Measurements from ENCODE around the gene KASH5. TPM values are rescaled to one million over a fixed set of nuclear protein-coding genes. Genes with fewer than 3 reads are reported as not detected.
A peak's percentile ranks its signal among the peaks of the same experiment; 100 is the strongest.

KASH5 gene
- total and polyA plus RNA-seq, 2 of the 13 experiments (the other 11 are each of a cell fraction or from before 2014, with no cell fraction given), result not detected

DNA sequence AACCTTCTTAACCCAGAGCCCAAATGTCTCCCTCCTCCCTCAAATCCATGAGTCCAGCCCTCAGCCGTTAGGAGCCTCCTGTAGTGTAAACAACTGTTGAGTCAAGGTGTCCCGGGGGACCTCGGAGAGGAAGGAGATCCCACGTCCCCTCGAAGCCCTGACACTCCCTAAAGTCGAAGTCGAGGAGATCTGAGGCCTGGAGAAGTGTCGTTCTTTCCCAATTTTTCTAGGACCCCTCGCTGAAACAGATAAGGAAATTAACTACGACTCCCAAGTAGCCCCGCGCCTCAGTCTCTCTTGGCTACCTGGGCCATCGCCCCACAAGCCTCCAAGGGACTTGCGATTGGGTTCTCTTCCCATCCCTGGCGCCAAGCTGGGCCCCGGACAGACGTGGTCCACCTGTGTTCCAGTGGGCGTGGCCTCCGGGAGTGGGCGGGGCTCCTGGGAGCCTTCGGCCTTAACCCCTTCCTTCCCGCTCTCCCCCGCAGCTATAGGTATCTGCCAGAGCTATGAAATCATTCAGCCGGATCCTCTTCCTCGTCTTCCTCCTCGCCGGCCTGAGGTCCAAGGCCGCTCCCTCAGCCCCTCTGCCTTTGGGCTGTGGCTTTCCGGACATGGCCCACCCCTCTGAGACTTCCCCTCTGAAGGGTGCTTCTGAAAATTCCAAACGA lies 38.0 kb downstream of the KASH5 start:
- no peak for FAIRE-seq
- TF ChIP-seq NRL (CRISPR knock-in tag; IDR thresholded peaks at IDR 0.05; ENCODE audit: borderline replicate concordance) (no peak), ZNF652 (CRISPR knock-in tag; IDR thresholded peaks at IDR 0.05; ENCODE audit: borderline replicate concordance, low read depth) (peak; percentile 85)
- 5% methylated on average over 26 of the region's 30 CpGs for WGBS (ENCODE audit: low lambda C conversion rate)
- ChIA-PET POLR2A (no interaction called here), CTCF (ENCODE audit: low intra/inter-chr PET ratio, low total read pairs) (no interaction called here)
- Histone ChIP-seq H3K27me3 (ENCODE audit: control insufficient read depth in 1 of 2, insufficient read depth in 2 of 2, low read length in 2 of 2) (peaks cover 10 to 88% of the 10 kb centered on the region in 2 experiments), H3K9me3 (ENCODE audit: low read length) (no peaks in the 10 kb centered on the region), H3K9ac (ENCODE audit: insufficient read depth, low read depth, low read length) (no peak overlapping the region), H3K4me1 (ENCODE audit: insufficient read depth, low read length) (peaks cover 16% of the 10 kb centered on the region), H3K4me2 (ENCODE audit: low read depth, low read length) (no peak overlapping the region), H3K36me3 (replicated peaks in 1 of 2; ENCODE audit: control insufficient read depth in 1 of 2, insufficient read depth in 2 of 2, low read length in 2 of 2) (no peaks in the 10 kb centered on the region), H3K27ac (ENCODE audit: extremely low read length, insufficient read depth, low read length) (no peak overlapping the region), H3K4me3 (replicated peaks in 1 of 3; ENCODE audit: insufficient read depth in 1 of 3, low read depth in 2 of 3, low read length in 3 of 3) (no peak overlapping the region), H2AFZ (ENCODE audit: low read length) (no peak overlapping the region), H3K79me2 (ENCODE audit: insufficient read depth, low read length) (no peaks in the 10 kb centered on the region), H4K20me1 (ENCODE audit: insufficient read depth, low read length) (no peaks in the 10 kb centered on the region)
- intact Hi-C loops (cut with micrococcal nuclease; ENCODE audit: unreplicated experiment) (loop anchor here (5.0 kb wide), 1 partner anchor 34 kb away; no protein-coding TSS in a partner anchor), in situ Hi-C loops (cut with HindIII; ENCODE audit: extremely low pct_ligation_motif_present, low pct_unique_long_range_greater_than_20kb) (loop anchor here (5.0 kb wide), 1 partner anchor 34 kb away; no protein-coding TSS in a partner anchor)
- ATAC-seq, result no peak
- DNase-seq (ENCODE audit: low spot score), result no peak
- BruUV-seq (replicated peaks), result no TSS peak

DNA sequence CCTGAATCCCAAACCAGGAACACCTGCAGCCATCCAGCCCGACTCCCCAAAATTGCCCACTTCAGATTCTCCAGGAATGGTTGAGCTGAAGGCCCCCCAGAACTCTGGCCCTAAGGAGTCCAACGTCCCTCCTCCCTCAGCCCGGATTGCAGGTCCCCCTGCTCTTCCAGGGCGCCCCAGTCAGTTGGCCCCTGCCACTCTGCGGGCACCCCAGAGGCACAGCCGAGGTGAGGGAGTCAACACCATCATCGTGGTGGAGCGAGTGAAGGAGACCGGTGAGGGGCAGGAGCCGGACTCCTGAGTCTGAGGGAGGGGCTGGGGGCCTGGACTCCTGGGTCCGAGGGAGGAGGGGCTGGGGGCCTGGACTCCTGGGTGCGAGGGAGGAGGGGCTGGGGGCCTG lies 39.3 kb downstream of the KASH5 start:
- H4K20me1 ChIP-seq (ENCODE audit: insufficient read depth, low read length), result no peaks in the 10 kb centered on the region
- H2AFZ ChIP-seq (ENCODE audit: low read length), result no peak overlapping the region
- no peak overlapping the region for H3K4me3 ChIP-seq (replicated peaks in 1 of 3; ENCODE audit: insufficient read depth in 1 of 3, low read depth in 2 of 3, low read length in 3 of 3)
- ChIA-PET CTCF (ENCODE audit: low intra/inter-chr PET ratio, low total read pairs) (no interaction called here), POLR2A (no interaction called here)
- no peaks in the 10 kb centered on the region for H3K9me3 ChIP-seq (ENCODE audit: low read length)
- peaks cover 12 to 85% of the 10 kb centered on the region in 2 experiments for H3K27me3 ChIP-seq (ENCODE audit: control insufficient read depth in 1 of 2, insufficient read depth in 2 of 2, low read length in 2 of 2)
- in situ Hi-C loops (cut with HindIII; ENCODE audit: extremely low pct_ligation_motif_present, low pct_unique_long_range_greater_than_20kb), result loop anchor here (5.0 kb wide), 1 partner anchor 35 kb away; no protein-coding TSS in a partner anchor
- no peak overlapping the region for H3K27ac ChIP-seq (ENCODE audit: extremely low read length, insufficient read depth, low read length)
- no peak overlapping the region for H3K9ac ChIP-seq (ENCODE audit: insufficient read depth, low read depth, low read length)
- WGBS (ENCODE audit: low lambda C conversion rate), result 43% methylated on average over 11 of the region's 12 CpGs
- H3K4me1 ChIP-seq (ENCODE audit: insufficient read depth, low read length), result peaks cover 16% of the 10 kb centered on the region
- H3K79me2 ChIP-seq (ENCODE audit: insufficient read depth, low read length), result no peaks in the 10 kb centered on the region
- intact Hi-C loops (cut with micrococcal nuclease; ENCODE audit: unreplicated experiment), result loop anchor here (5.0 kb wide), 1 partner anchor 35 kb away; no protein-coding TSS in a partner anchor
- ATAC-seq, result no peak
- BruUV-seq (replicated peaks), result no TSS peak
- H3K36me3 ChIP-seq (replicated peaks in 1 of 2; ENCODE audit: control insufficient read depth in 1 of 2, insufficient read depth in 2 of 2, low read length in 2 of 2), result no peaks in the 10 kb centered on the region
- no peak overlapping the region for H3K4me2 ChIP-seq (ENCODE audit: low read depth, low read length)
- FAIRE-seq, result no peak
- DNase-seq (ENCODE audit: low spot score), result no peak
- TF ChIP-seq ZNF556 (CRISPR knock-in tag; IDR thresholded peaks at IDR 0.05; ENCODE audit: borderline replicate concordance) (no peak), THAP11 (CRISPR knock-in tag; IDR thresholded peaks at IDR 0.05) (no peak), ZNF746 (CRISPR knock-in tag; IDR thresholded peaks at IDR 0.05) (no peak), ATF7-NPFF (CRISPR knock-in tag; IDR thresholded peaks at IDR 0.05; ENCODE audit: low read depth) (no peak), LCORL (IDR thresholded peaks at IDR 0.05) (no peak), LCORL (CRISPR knock-in tag; IDR thresholded peaks at IDR 0.05) (no peak), ZNF44 (CRISPR knock-in tag; IDR thresholded peaks at IDR 0.05) (no peak), SKI (IDR thresholded peaks at IDR 0.05; ENCODE audit: partially characterized antibody) (no peak), ZNF557 (CRISPR knock-in tag; IDR thresholded peaks at IDR 0.05) (no peak), ZNF75D (CRISPR knock-in tag; IDR thresholded peaks at IDR 0.05; ENCODE audit: borderline replicate concordance) (no peak), NR3C1 (CRISPR knock-in tag; IDR thresholded peaks at IDR 0.05) (no peak)
- TF ChIP-seq, protein P1, sequence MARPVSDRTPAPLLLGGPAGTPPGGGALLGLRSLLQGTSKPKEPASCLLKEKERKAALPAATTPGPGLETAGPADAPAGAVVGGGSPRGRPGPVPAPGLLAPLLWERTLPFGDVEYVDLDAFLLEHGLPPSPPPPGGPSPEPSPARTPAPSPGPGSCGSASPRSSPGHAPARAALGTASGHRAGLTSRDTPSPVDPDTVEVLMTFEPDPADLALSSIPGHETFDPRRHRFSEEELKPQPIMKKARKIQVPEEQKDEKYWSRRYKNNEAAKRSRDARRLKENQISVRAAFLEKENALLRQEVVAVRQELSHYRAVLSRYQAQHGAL (CRISPR knock-in tag; IDR thresholded peaks at IDR 0.05; ENCODE audit: not compliant biosample characterization), result no peak
- TF ChIP-seq, protein P2, sequence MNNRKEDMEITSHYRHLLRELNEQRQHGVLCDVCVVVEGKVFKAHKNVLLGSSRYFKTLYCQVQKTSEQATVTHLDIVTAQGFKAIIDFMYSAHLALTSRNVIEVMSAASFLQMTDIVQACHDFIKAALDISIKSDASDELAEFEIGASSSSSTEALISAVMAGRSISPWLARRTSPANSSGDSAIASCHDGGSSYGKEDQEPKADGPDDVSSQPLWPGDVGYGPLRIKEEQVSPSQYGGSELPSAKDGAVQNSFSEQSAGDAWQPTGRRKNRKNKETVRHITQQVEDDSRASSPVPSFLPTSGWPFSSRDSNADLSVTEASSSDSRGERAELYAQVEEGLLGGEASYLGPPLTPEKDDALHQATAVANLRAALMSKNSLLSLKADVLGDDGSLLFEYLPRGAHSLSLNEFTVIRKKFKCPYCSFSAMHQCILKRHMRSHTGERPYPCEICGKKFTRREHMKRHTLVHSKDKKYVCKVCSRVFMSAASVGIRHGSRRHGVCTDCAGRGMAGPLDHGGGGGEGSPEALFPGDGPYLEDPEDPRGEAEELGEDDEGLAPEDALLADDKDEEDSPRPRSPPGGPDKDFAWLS (CRISPR knock-in tag; IDR thresholded peaks at IDR 0.05; ENCODE audit: borderline replicate concordance), result no peak

Data from HepG2 (cell line).